Activated T-cell treated with anti-CD3 and anti-CD28 coated beads for 24 hours (primary cell): Measurements from ENCODE around the gene GPR107.
A peak's percentile ranks its signal among the peaks of the same experiment; 100 is the strongest.

Source experiments
- DNase-seq: peaks from one replicate; pipeline ENCODE4 v3.0.0-alpha.2; 2020; ENCODE audit warnings: low read depth

GPR107 gene

GRCh38 chr9:130027533-130028365, 26.0 kb upstream of the GPR107 start:
- no peak for DNase-seq

GRCh38 chr9:130028493-130029222, 25.0 kb upstream of the GPR107 start:
- no peak for DNase-seq

GRCh38 chr9:130029223-130029973, 24.3 kb upstream of the GPR107 start:
- DNase-seq = no peak

- no peak for DNase-seq
These were observed 23.0 kb upstream of the GPR107 start for GRCh38 chr9:130030651-130031127.

- DNase-seq = no peak
These were observed 19.1 kb upstream of the GPR107 start for GRCh38 chr9:130034570-130034969.

GRCh38 chr9:130036099-130036498, 17.6 kb upstream of the GPR107 start:
- no peak for DNase-seq

- no peak for DNase-seq
These were observed 14.1 kb upstream of the GPR107 start for GRCh38 chr9:130039528-130040147.

GRCh38 chr9:130040984-130041647, 12.6 kb upstream of the GPR107 start:
- DNase-seq = no peak

GRCh38 chr9:130041648-130042405, 11.9 kb upstream of the GPR107 start:
- DNase-seq = no peak

- DNase-seq = no peak
These were observed 11.3 kb upstream of the GPR107 start for GRCh38 chr9:130042406-130042884.

- peak; percentile 74 for DNase-seq
These were observed 10.6 kb upstream of the GPR107 start, which contains the start of gene FNBP1 for GRCh38 chr9:130042885-130043653. TSS of gene FNBP1 (minus strand) at chr9:130043189. CDS start at chr9:130042975, 214 bp downstream.

- DNase-seq = no peak
These were observed 9.8 kb upstream of the GPR107 start for GRCh38 chr9:130043654-130044623.

- DNase-seq = no peak
These were observed 7.8 kb upstream of the GPR107 start for GRCh38 chr9:130045725-130046450.

- no peak for DNase-seq
These were observed 4.1 kb upstream of the GPR107 start for GRCh38 chr9:130049431-130050210.

GRCh38 chr9:130050462-130050861, 3.2 kb upstream of the GPR107 start:
- DNase-seq = no peak

- DNase-seq = no peak
These were observed 1.9 kb upstream of the GPR107 start for GRCh38 chr9:130051855-130052254.

GRCh38 chr9:130053109-130053503, 600 bp upstream of the GPR107 start:
- DNase-seq = no peak
